Measurements from ENCODE around the gene NPSR1. TPM values are rescaled to one million over a fixed set of nuclear protein-coding genes. Genes with fewer than 3 reads are reported as not detected.
"Not testable (repeated sequence)": the region's sequence is repeated elsewhere in the genome, so short reads cannot be mapped to it uniquely, and the experiment has no call there.

NPSR1 gene
- total RNA-seq, 3 donors from 2014 or later (not counting 1 experiment from before 2014, with no cell fraction given), result not detected

- no peak for ATAC-seq
- no peak overlapping the region for H3K4me3 Mint-ChIP-seq
- H3K36me3 Mint-ChIP-seq, result no peaks in the 10 kb centered on the region
These were observed 35.2 kb upstream of the NPSR1 start for GRCh38 chr7:34622771-34623250.

GRCh38 chr7:34628618-34629017 lies 29.4 kb upstream of the NPSR1 start:
- H3K4me3 ChIP-seq (ENCODE audit: low read length); H3K27me3 Mint-ChIP-seq (ENCODE audit: low read depth in 2 of 2); ATAC-seq; H3K4me1 Mint-ChIP-seq; H3K27ac ChIP-seq (ENCODE audit: low read length); H3K27ac Mint-ChIP-seq; H3K9me3 Mint-ChIP-seq; H3K4me3 Mint-ChIP-seq; H3K9me3 ChIP-seq (ENCODE audit: control insufficient read depth, insufficient read depth, low read length); H3K36me3 Mint-ChIP-seq; H3K27me3 ChIP-seq (ENCODE audit: control insufficient read depth, insufficient read depth, low read length); DNase-seq; H3K4me1 ChIP-seq (ENCODE audit: control insufficient read depth, insufficient read depth, low read length); intact Hi-C loops (cut with micrococcal nuclease); H3K36me3 ChIP-seq (ENCODE audit: control insufficient read depth, insufficient read depth, low read length): not testable (repeated sequence)
- 70% methylated on average over 4 of the region's 4 CpGs for WGBS (ENCODE audit: insufficient coverage)

More at GRCh38 chr7:34622771-34623250, 35.2 kb upstream of the NPSR1 start:
- DNase-seq, result no peak
- H3K9me3 Mint-ChIP-seq, result peaks cover 3% of the 10 kb centered on the region in 2 donors
- Histone ChIP-seq H3K27me3 (ENCODE audit: control insufficient read depth, insufficient read depth, low read length) (no peaks in the 10 kb centered on the region), H3K9me3 (ENCODE audit: control insufficient read depth, insufficient read depth, low read length) (no peaks in the 10 kb centered on the region), H3K4me1 (ENCODE audit: control insufficient read depth, insufficient read depth, low read length) (no peaks in the 10 kb centered on the region), H3K4me3 (ENCODE audit: low read length) (no peak overlapping the region), H3K36me3 (ENCODE audit: control insufficient read depth, insufficient read depth, low read length) (no peaks in the 10 kb centered on the region), H3K27ac (ENCODE audit: low read length) (no peak overlapping the region)
- H3K27ac Mint-ChIP-seq, result no peak overlapping the region
- no peaks in the 10 kb centered on the region for H3K27me3 Mint-ChIP-seq (ENCODE audit: low read depth in 2 of 2)
- WGBS (ENCODE audit: insufficient coverage), result 84% methylated on average over 4 of the region's 4 CpGs
- TF ChIP-seq CTCF (IDR thresholded peaks at IDR 0.05), result no peak
- intact Hi-C loops (cut with micrococcal nuclease), result no loop called here
- no peaks in the 10 kb centered on the region for H3K4me1 Mint-ChIP-seq

GRCh38 chr7:34652809-34653208 lies 5.2 kb upstream of the NPSR1 start:
- H3K4me1 ChIP-seq (ENCODE audit: control insufficient read depth, insufficient read depth, low read length), result no peaks in the 10 kb centered on the region
- H3K9me3 ChIP-seq (ENCODE audit: control insufficient read depth, insufficient read depth, low read length), result no peaks in the 10 kb centered on the region
- Mint-ChIP-seq H3K27me3 (ENCODE audit: low read depth in 2 of 2) (no peaks in the 10 kb centered on the region), H3K4me3 (no peak overlapping the region), H3K27ac (no peak overlapping the region), H3K9me3 (peaks cover 0 to 3% of the 10 kb centered on the region in 2 donors), H3K4me1 (no peaks in the 10 kb centered on the region), H3K36me3 (no peaks in the 10 kb centered on the region)
- H3K27me3 ChIP-seq (ENCODE audit: control insufficient read depth, insufficient read depth, low read length), result no peaks in the 10 kb centered on the region
- 88% methylated on average over 4 of the region's 4 CpGs for WGBS (ENCODE audit: insufficient coverage)
- H3K4me3 ChIP-seq (ENCODE audit: low read length), result no peak overlapping the region
- intact Hi-C loops (cut with micrococcal nuclease), result no loop called here
- H3K27ac ChIP-seq (ENCODE audit: low read length), result no peak overlapping the region
- ATAC-seq, result no peak
- no peaks in the 10 kb centered on the region for H3K36me3 ChIP-seq (ENCODE audit: control insufficient read depth, insufficient read depth, low read length)
- DNase-seq, result no peak
- TF ChIP-seq CTCF (IDR thresholded peaks at IDR 0.05), result no peak

- no peaks in the 10 kb centered on the region for H3K27me3 ChIP-seq (ENCODE audit: control insufficient read depth, insufficient read depth, low read length)
- H3K27ac ChIP-seq (ENCODE audit: low read length), result no peak overlapping the region
- no peaks in the 10 kb centered on the region for H3K4me1 ChIP-seq (ENCODE audit: control insufficient read depth, insufficient read depth, low read length)
- WGBS (ENCODE audit: insufficient coverage), result 100% methylated on average over 1 of the region's 1 CpG
- intact Hi-C loops (cut with micrococcal nuclease), result no loop called here
- H3K36me3 ChIP-seq (ENCODE audit: control insufficient read depth, insufficient read depth, low read length), result no peaks in the 10 kb centered on the region
- Mint-ChIP-seq H3K36me3 (no peaks in the 10 kb centered on the region), H3K4me3 (no peak overlapping the region), H3K27ac (no peak overlapping the region), H3K27me3 (ENCODE audit: low read depth in 2 of 2) (no peaks in the 10 kb centered on the region), H3K9me3 (peaks cover 0 to 3% of the 10 kb centered on the region in 2 donors), H3K4me1 (no peaks in the 10 kb centered on the region)
- H3K9me3 ChIP-seq (ENCODE audit: control insufficient read depth, insufficient read depth, low read length), result no peaks in the 10 kb centered on the region
- no peak for DNase-seq
- no peak overlapping the region for H3K4me3 ChIP-seq (ENCODE audit: low read length)
- no peak for ATAC-seq
- TF ChIP-seq CTCF (IDR thresholded peaks at IDR 0.05), result no peak
These were observed 4.2 kb upstream of the NPSR1 start for GRCh38 chr7:34653787-34654186.
